ENCODE data around the gene ZKSCAN4. TPM values are rescaled to one million over a fixed set of nuclear protein-coding genes. Genes with fewer than 3 reads are reported as not detected.

Gene ZKSCAN4
- polyA plus RNA-seq, 1 of the 3 experiments (the other 2 are of a cell fraction) = 2.9 TPM

- Histone ChIP-seq H3K9me3 (no peaks in the 10 kb centered on the region), H4K20me1 (ENCODE audit: insufficient read depth) (no peaks in the 10 kb centered on the region), H3K9ac (no peak within 1 kb of the TSS), H3K36me3 (replicated peaks in 1 of 2; ENCODE audit: control insufficient read depth in 1 of 2, insufficient read depth in 2 of 2, low read length in 1 of 2) (no peaks in the 10 kb centered on the region), H3K9me2 (no peaks in the 10 kb centered on the region), H3K27ac (ENCODE audit: low read depth in 2 of 2, low read length in 1 of 2) (no peak within 1 kb of the TSS), H3K4me2 (no peak within 1 kb of the TSS), H2AFZ (ENCODE audit: low read depth) (no peak within 1 kb of the TSS), H3K4me3 (ENCODE audit: low read depth in 2 of 2, low read length in 1 of 2) (no peak within 1 kb of the TSS), H3K79me2 (ENCODE audit: insufficient read depth) (no peaks in the 10 kb centered on the region), H3K27me3 (ENCODE audit: insufficient read depth) (no peaks in the 10 kb centered on the region), H3F3A (replicated peaks; ENCODE audit: insufficient read depth) (peaks cover 3% of the 10 kb centered on the region), H3K4me1 (ENCODE audit: control insufficient read depth in 1 of 2, insufficient read depth in 2 of 2, low read depth in 1 of 2, low read length in 1 of 2) (no peaks in the 10 kb centered on the region)
- no peak for TF ChIP-seq GABPA (IDR thresholded peaks at IDR 0.05; ENCODE audit: low read depth)
- no peak for TF ChIP-seq FOXM1 (IDR thresholded peaks at IDR 0.05; ENCODE audit: low read depth)
- no peak for TF ChIP-seq RAD21 (IDR thresholded peaks at IDR 0.05; ENCODE audit: low read length)
- no peak for TF ChIP-seq EP300 (IDR thresholded peaks at IDR 0.05; ENCODE audit: borderline replicate concordance in 1 of 2, low read depth in 1 of 2, low read length in 1 of 2)
- no peak for TF ChIP-seq MXI1 (IDR thresholded peaks at IDR 0.05; ENCODE audit: low read depth, low read length)
- WGBS (ENCODE audit: low lambda C conversion rate) = 87% methylated on average over 47 of the region's 58 CpGs
- ChIA-PET CTCF (no interaction called here), POLR2A (no interaction called here)
- no peak for DNase-seq
Observed at GRCh38 chr6:28258877-28259777, 7.1 kb upstream of the ZKSCAN4 start, which contains the start of gene NKAPL. Gene NKAPL, plus strand, starts transcription at chr6:28259297. Its CDS starts 75 bp downstream, at chr6:28259372.

- POLR2A ChIA-PET = no interaction called here
- Histone ChIP-seq H3K9me3 (no peaks in the 10 kb centered on the region), H3F3A (replicated peaks; ENCODE audit: insufficient read depth) (no peaks in the 10 kb centered on the region), H3K4me2 (no peak overlapping the region), H3K27ac (ENCODE audit: low read depth in 2 of 2, low read length in 1 of 2) (no peak overlapping the region), H3K4me1 (ENCODE audit: control insufficient read depth in 1 of 2, insufficient read depth in 2 of 2, low read depth in 1 of 2, low read length in 1 of 2) (peaks cover 0 to 6% of the 10 kb centered on the region in 2 experiments; a peak in 1 of 4 replicates), H4K20me1 (ENCODE audit: insufficient read depth) (no peaks in the 10 kb centered on the region), H3K4me3 (ENCODE audit: low read depth in 2 of 2, low read length in 1 of 2) (no peak overlapping the region), H3K36me3 (replicated peaks in 1 of 2; ENCODE audit: control insufficient read depth in 1 of 2, insufficient read depth in 2 of 2, low read length in 1 of 2) (no peaks in the 10 kb centered on the region), H3K79me2 (ENCODE audit: insufficient read depth) (no peaks in the 10 kb centered on the region), H2AFZ (ENCODE audit: low read depth) (no peak overlapping the region), H3K27me3 (ENCODE audit: insufficient read depth) (no peaks in the 10 kb centered on the region), H3K9me2 (no peaks in the 10 kb centered on the region), H3K9ac (no peak overlapping the region)
- DNase-seq = no peak
- no CpG with 5 or more reads among the region's 1 CpG for WGBS (ENCODE audit: low lambda C conversion rate)
- no peak for TF ChIP-seq MXI1 (IDR thresholded peaks at IDR 0.05; ENCODE audit: low read depth, low read length)
- no peak for TF ChIP-seq USF1 (IDR thresholded peaks at IDR 0.05; ENCODE audit: borderline replicate concordance, low read depth)
- no peak for TF ChIP-seq MAX (IDR thresholded peaks at IDR 0.05; ENCODE audit: low read depth)
- no peak for TF ChIP-seq NFIC (IDR thresholded peaks at IDR 0.05; ENCODE audit: borderline replicate concordance)
- no peak for TF ChIP-seq TAF1 (IDR thresholded peaks at IDR 0.05; ENCODE audit: borderline replicate concordance, low read depth, low read length)
- no peak for TF ChIP-seq ZBTB33 (IDR thresholded peaks at IDR 0.05; ENCODE audit: borderline replicate concordance, low read depth)
- TF ChIP-seq EP300 (IDR thresholded peaks at IDR 0.05; ENCODE audit: borderline replicate concordance in 1 of 2, low read depth in 1 of 2, low read length in 1 of 2) = no peak
- no peak for TF ChIP-seq FOXM1 (IDR thresholded peaks at IDR 0.05; ENCODE audit: low read depth)
- no peak for TF ChIP-seq SMC3 (IDR thresholded peaks at IDR 0.05; ENCODE audit: low read depth, low read length)
- TF ChIP-seq EZH2phosphoT487 (IDR thresholded peaks at IDR 0.05; ENCODE audit: borderline replicate concordance, low read depth) = no peak
- TF ChIP-seq FOSL2 (IDR thresholded peaks at IDR 0.05; ENCODE audit: borderline replicate concordance, low read depth) = no peak
- TF ChIP-seq GABPA (IDR thresholded peaks at IDR 0.05; ENCODE audit: low read depth) = no peak
- TF ChIP-seq TCF12 (IDR thresholded peaks at IDR 0.05) = no peak
- TF ChIP-seq RCOR1 (IDR thresholded peaks at IDR 0.05; ENCODE audit: low read length) = no peak
- no peak for TF ChIP-seq ELF1 (IDR thresholded peaks at IDR 0.05)
- no peak for TF ChIP-seq NRF1 (IDR thresholded peaks at IDR 0.05; ENCODE audit: low read depth, low read length)
- no peak for TF ChIP-seq TEAD4 (IDR thresholded peaks at IDR 0.05; ENCODE audit: borderline replicate concordance, insufficient read depth)
- CTCF ChIA-PET = interaction anchor here (0.5 kb wide), 1 partner anchor 42 kb away, joined by 3 read pairs; no protein-coding TSS in a partner anchor
Observed at GRCh38 chr6:28257042-28257441, 5.0 kb upstream of the ZKSCAN4 start.

Data from SK-N-SH (cell line).